GM10847 (cell line): ENCODE data around the gene TMEM165.

ENCODE experiments used
- POLR2A ChIP-seq: IDR thresholded peaks from 2 replicates; pipeline ENCODE4 v1.6.1; 2011; ENCODE audit not compliant: insufficient read length; ENCODE audit errors: extremely low read depth

TMEM165 gene

GRCh38 chr4:55396308-55397125 lies 760 bp downstream of the TMEM165 start:
- TF ChIP-seq POLR2A, result no peak

- no peak for TF ChIP-seq POLR2A
Observed at GRCh38 chr4:55397126-55397436, 1.3 kb downstream of the TMEM165 start.

- TF ChIP-seq POLR2A, result no peak
Observed at GRCh38 chr4:55397520-55398321, 2.0 kb downstream of the TMEM165 start.

GRCh38 chr4:55398461-55398860 lies 2.7 kb downstream of the TMEM165 start:
- no peak for TF ChIP-seq POLR2A

- no peak for TF ChIP-seq POLR2A
Observed at GRCh38 chr4:55398966-55399365, 3.2 kb downstream of the TMEM165 start.

GRCh38 chr4:55399581-55399980 lies 3.8 kb downstream of the TMEM165 start:
- TF ChIP-seq POLR2A, result no peak

- no peak for TF ChIP-seq POLR2A
Observed at GRCh38 chr4:55405073-55405472, 9.3 kb downstream of the TMEM165 start.

- TF ChIP-seq POLR2A, result no peak
Observed at GRCh38 chr4:55406545-55406944, 10.8 kb downstream of the TMEM165 start.

- no peak for TF ChIP-seq POLR2A
Observed at GRCh38 chr4:55407119-55407518, 11.4 kb downstream of the TMEM165 start.

- no peak for TF ChIP-seq POLR2A
Observed at GRCh38 chr4:55407764-55408163, 12.0 kb downstream of the TMEM165 start.

GRCh38 chr4:55409468-55410171 lies 13.9 kb downstream of the TMEM165 start:
- no peak for TF ChIP-seq POLR2A

GRCh38 chr4:55410431-55410830 lies 14.7 kb downstream of the TMEM165 start:
- no peak for TF ChIP-seq POLR2A

GRCh38 chr4:55411621-55412020 lies 15.9 kb downstream of the TMEM165 start:
- no peak for TF ChIP-seq POLR2A

- TF ChIP-seq POLR2A, result no peak
Observed at GRCh38 chr4:55416176-55416575, 20.4 kb downstream of the TMEM165 start.

GRCh38 chr4:55424791-55425190 lies 29.0 kb downstream of the TMEM165 start:
- no peak for TF ChIP-seq POLR2A
